MM.1S (cell line): ENCODE results near the gene ATG2B.

Source experiments
- CTCF ChIP-seq: fragments of 300-600 bp; sonication (generic); IDR thresholded peaks from 2 replicates; pipeline ENCODE4 v1.5.1; 2016; ENCODE audit warnings: antibody characterized with exemption, low read length, mixed read lengths
- EZH2 ChIP-seq: fragments of 300-600 bp; sonication (generic); optimal IDR thresholded peaks from 2 replicates; pipeline ENCODE3; 2017; ENCODE audit warnings: low read depth, mild to moderate bottlenecking, antibody characterized with exemption, low read length, mixed read lengths
- EZH2phosphoT487 ChIP-seq: fragments of 300-600 bp; sonication (generic); IDR thresholded peaks from 2 replicates; pipeline ENCODE4 v1.6.1; 2018; ENCODE audit warnings: antibody characterized with exemption, low read length

DNA sequence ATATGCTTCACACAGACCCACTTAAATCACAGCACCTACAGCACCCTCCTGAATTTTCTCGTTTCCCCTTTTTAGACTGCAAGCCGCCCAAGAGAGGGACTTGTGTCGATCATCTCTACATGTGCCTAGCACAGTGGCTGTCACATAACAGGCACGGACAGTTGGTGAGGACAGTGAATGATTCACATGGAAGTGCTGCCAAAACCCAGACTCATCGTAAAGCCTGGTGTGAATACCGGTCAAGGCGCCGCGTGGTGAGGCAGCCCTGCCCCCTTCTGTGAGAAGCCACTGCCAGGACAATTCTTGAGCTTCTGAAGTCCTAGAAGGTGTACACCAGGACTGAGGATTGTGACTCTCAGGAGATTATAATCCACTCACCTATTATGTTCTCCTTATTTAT is 44.3 kb downstream of the ATG2B start:
- TF ChIP-seq CTCF = no peak
- no peak for TF ChIP-seq EZH2
- no peak for TF ChIP-seq EZH2phosphoT487
